ENCODE data around the gene C11orf91. TPM values are rescaled to one million over a fixed set of nuclear protein-coding genes. Genes with fewer than 3 reads are reported as not detected.

Gene C11orf91, protein sequence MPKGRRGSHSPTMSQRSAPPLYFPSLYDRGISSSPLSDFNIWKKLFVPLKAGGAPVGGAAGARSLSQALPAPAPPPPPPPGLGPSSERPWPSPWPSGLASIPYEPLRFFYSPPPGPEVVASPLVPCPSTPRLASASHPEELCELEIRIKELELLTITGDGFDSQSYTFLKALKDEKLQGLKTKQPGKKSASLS
- not detected in 2 replicates for total RNA-seq (ENCODE audit: low replicate concordance)

DNA sequence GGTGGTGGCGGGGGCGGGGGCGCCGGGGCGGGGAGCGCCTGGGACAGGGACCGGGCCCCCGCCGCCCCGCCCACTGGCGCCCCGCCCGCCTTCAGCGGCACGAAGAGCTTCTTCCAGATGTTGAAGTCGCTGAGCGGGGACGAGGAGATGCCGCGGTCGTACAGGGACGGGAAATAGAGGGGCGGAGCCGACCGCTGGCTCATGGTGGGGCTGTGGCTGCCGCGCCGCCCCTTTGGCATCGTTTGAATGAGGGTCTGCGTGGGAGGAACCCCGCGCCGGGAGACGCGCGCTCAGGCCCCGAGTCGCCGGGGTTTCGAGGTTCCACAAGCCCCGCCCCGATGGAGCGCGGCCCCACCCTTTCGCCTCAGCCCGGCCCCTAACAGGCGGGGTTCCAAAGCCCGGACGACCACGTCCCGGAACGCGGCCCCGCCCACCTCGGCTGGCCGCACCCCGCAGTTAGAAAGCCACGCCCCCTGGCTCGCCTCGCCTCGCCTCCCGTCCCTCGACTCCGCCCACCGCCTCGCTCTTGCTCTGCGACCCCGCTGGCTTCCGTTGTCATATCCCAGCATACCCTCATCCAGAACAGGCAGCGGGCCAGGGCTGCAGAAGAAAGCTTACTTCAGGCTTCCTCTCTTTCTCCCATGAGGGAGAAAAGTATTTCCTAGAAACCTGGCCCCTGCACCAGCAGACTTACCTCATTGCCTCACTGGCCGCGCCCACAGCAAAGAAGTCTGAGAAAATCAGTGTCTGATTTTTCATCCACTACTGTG lies at the start of gene C11orf91:
Gene C11orf91, minus strand, starts transcription at position 325 of the 770 bp plus-strand sequence. Its CDS starts 86 bp downstream, at position 239.
- Histone ChIP-seq H2AFZ (replicated peaks) (peak within 1 kb of the TSS; percentile 87), H3K27me3 (peaks cover 13% of the 10 kb centered on the region), H3K4me3 (peak within 1 kb of the TSS; percentile 53), H3K27ac (no peak within 1 kb of the TSS), H3K4me2 (peak within 1 kb of the TSS; percentile 76), H3K9me3 (ENCODE audit: low read depth) (no peaks in the 10 kb centered on the region), H3K36me3 (no peaks in the 10 kb centered on the region), H3K79me2 (ENCODE audit: low read depth) (no peaks in the 10 kb centered on the region), H3K4me1 (peaks cover 6% of the 10 kb centered on the region), H3K9ac (no peak within 1 kb of the TSS), H4K20me1 (ENCODE audit: low read depth) (no peaks in the 10 kb centered on the region), H3F3A (ENCODE audit: low read depth) (no peaks in the 10 kb centered on the region)
- Mint-ChIP-seq H3K4me1 (peaks cover 36% of the 10 kb centered on the region), H3K4me3 (peak within 1 kb of the TSS; percentile 85), H3K27ac (peak within 1 kb of the TSS; percentile 72), H3K27me3 (ENCODE audit: insufficient read depth, low read depth) (peaks cover 5% of the 10 kb centered on the region), H3K36me3 (no peaks in the 10 kb centered on the region), H3K9me3 (no peaks in the 10 kb centered on the region)
- no peak for TF ChIP-seq EZH2 (IDR thresholded peaks at IDR 0.05)
- TF ChIP-seq, protein P1, sequence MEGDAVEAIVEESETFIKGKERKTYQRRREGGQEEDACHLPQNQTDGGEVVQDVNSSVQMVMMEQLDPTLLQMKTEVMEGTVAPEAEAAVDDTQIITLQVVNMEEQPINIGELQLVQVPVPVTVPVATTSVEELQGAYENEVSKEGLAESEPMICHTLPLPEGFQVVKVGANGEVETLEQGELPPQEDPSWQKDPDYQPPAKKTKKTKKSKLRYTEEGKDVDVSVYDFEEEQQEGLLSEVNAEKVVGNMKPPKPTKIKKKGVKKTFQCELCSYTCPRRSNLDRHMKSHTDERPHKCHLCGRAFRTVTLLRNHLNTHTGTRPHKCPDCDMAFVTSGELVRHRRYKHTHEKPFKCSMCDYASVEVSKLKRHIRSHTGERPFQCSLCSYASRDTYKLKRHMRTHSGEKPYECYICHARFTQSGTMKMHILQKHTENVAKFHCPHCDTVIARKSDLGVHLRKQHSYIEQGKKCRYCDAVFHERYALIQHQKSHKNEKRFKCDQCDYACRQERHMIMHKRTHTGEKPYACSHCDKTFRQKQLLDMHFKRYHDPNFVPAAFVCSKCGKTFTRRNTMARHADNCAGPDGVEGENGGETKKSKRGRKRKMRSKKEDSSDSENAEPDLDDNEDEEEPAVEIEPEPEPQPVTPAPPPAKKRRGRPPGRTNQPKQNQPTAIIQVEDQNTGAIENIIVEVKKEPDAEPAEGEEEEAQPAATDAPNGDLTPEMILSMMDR (IDR thresholded peaks at IDR 0.05): no peak
- TF ChIP-seq EZH2phosphoT487 (IDR thresholded peaks at IDR 0.05): no peak
- DNase-seq (ENCODE audit: low spot score): peak; percentile 99

GRCh38 chr11:33747979-33748378 lies 47.4 kb upstream of the C11orf91 start:
- H3K9me3 Mint-ChIP-seq: no peaks in the 10 kb centered on the region
- TF ChIP-seq, protein P1 (IDR thresholded peaks at IDR 0.05): no peak
- TF ChIP-seq EZH2 (IDR thresholded peaks at IDR 0.05) (no peak), EZH2phosphoT487 (IDR thresholded peaks at IDR 0.05) (no peak)
- no peak overlapping the region for H2AFZ ChIP-seq (replicated peaks)
- peaks cover 12% of the 10 kb centered on the region for H3K36me3 Mint-ChIP-seq
- no peaks in the 10 kb centered on the region for H4K20me1 ChIP-seq (ENCODE audit: low read depth)
- H3K27me3 Mint-ChIP-seq (ENCODE audit: insufficient read depth, low read depth): no peaks in the 10 kb centered on the region
- no peak overlapping the region for H3K27ac ChIP-seq
- no peaks in the 10 kb centered on the region for H3F3A ChIP-seq (ENCODE audit: low read depth)
- H3K4me3 Mint-ChIP-seq: no peak overlapping the region
- H3K9ac ChIP-seq: no peak overlapping the region
- H3K36me3 ChIP-seq: peaks cover 6% of the 10 kb centered on the region
- no peaks in the 10 kb centered on the region for H3K79me2 ChIP-seq (ENCODE audit: low read depth)
- no peaks in the 10 kb centered on the region for H3K4me1 Mint-ChIP-seq
- no peaks in the 10 kb centered on the region for H3K9me3 ChIP-seq (ENCODE audit: low read depth)
- no peak overlapping the region for H3K27ac Mint-ChIP-seq
- no peak overlapping the region for H3K4me3 ChIP-seq
- H3K27me3 ChIP-seq: no peaks in the 10 kb centered on the region
- H3K4me2 ChIP-seq: no peak overlapping the region
- DNase-seq (ENCODE audit: low spot score): no peak
- H3K4me1 ChIP-seq: no peaks in the 10 kb centered on the region

GRCh38 chr11:33743291-33743690 lies 42.7 kb upstream of the C11orf91 start:
- no peak overlapping the region for H3K4me3 ChIP-seq
- H3K36me3 ChIP-seq: peaks cover 6% of the 10 kb centered on the region
- Mint-ChIP-seq H3K27ac (no peak overlapping the region), H3K4me1 (no peaks in the 10 kb centered on the region), H3K9me3 (no peaks in the 10 kb centered on the region), H3K27me3 (ENCODE audit: insufficient read depth, low read depth) (peaks cover 2% of the 10 kb centered on the region), H3K4me3 (no peak overlapping the region), H3K36me3 (peaks cover 10% of the 10 kb centered on the region)
- no peak overlapping the region for H3K27ac ChIP-seq
- no peaks in the 10 kb centered on the region for H3K9me3 ChIP-seq (ENCODE audit: low read depth)
- H4K20me1 ChIP-seq (ENCODE audit: low read depth): no peaks in the 10 kb centered on the region
- TF ChIP-seq EZH2 (IDR thresholded peaks at IDR 0.05) (no peak), EZH2phosphoT487 (IDR thresholded peaks at IDR 0.05) (no peak)
- TF ChIP-seq, protein P1 (IDR thresholded peaks at IDR 0.05): no peak
- H3K4me1 ChIP-seq: no peaks in the 10 kb centered on the region
- H3K9ac ChIP-seq: no peak overlapping the region
- H3K4me2 ChIP-seq: no peak overlapping the region
- no peaks in the 10 kb centered on the region for H3K79me2 ChIP-seq (ENCODE audit: low read depth)
- DNase-seq (ENCODE audit: low spot score): no peak
- H3F3A ChIP-seq (ENCODE audit: low read depth): no peaks in the 10 kb centered on the region
- H3K27me3 ChIP-seq: no peaks in the 10 kb centered on the region
- H2AFZ ChIP-seq (replicated peaks): no peak overlapping the region

All from neural progenitor cell (in vitro differentiated cells).